RWPE1 (cell line): ENCODE data around the gene TRABD2B.

Experiments
- CTCF ChIA-PET: fragments of 350-600 bp; sonication (Branson Sonifier 250); formaldehyde crosslinking; extraction: SDS; loops from one replicate; lab custom pipeline; 2021; lab: Yijun Ruan, JAX
- POLR2A ChIA-PET: fragments of 400-600 bp; formaldehyde crosslinking; extraction: SDS; loops from one replicate; lab custom pipeline; 2020; ENCODE audit warnings: antibody characterized with exemption; ENCODE audit not compliant: low non-redundant PET; lab: Yijun Ruan, JAX
- DNase-seq: peaks from one replicate; pipeline ENCODE4 v3.0.0; 2012; ENCODE audit warnings: low spot score
- H3K27ac ChIP-seq: fragments of 450-650 bp; 2 replicates; pipeline ENCODE4 v1.5.1; 2017
- CTCF ChIP-seq: fragments of 450-650 bp; conservative IDR thresholded peaks from 2 replicates; pipeline ENCODE4 v1.5.1; 2017; ENCODE audit warnings: low read depth, mild to moderate bottlenecking

TRABD2B gene

GRCh38 chr1:47991187-47991586 is 6.0 kb downstream of the TRABD2B start:
- ChIA-PET CTCF (interaction anchor here (0.6 kb wide), 1 partner anchor 602 kb away, joined by 3 read pairs; no protein-coding TSS in a partner anchor), POLR2A (no interaction called here)
- H3K27ac ChIP-seq: no peak overlapping the region
- DNase-seq: peak; percentile 57
- TF ChIP-seq CTCF: no peak

- TF ChIP-seq CTCF: no peak
- no peak for DNase-seq
- H3K27ac ChIP-seq: no peak overlapping the region
- ChIA-PET POLR2A (no interaction called here), CTCF (no interaction called here)
Observed at GRCh38 chr1:47990286-47990685, 6.9 kb downstream of the TRABD2B start.

- ChIA-PET POLR2A (no interaction called here), CTCF (interaction anchor here (0.5 kb wide), 1 partner anchor 54 kb away, joined by 6 read pairs; no protein-coding TSS in a partner anchor)
- no peak overlapping the region for H3K27ac ChIP-seq
- no peak for TF ChIP-seq CTCF
- no peak for DNase-seq
Observed at GRCh38 chr1:47987601-47988000, 9.6 kb downstream of the TRABD2B start.

GRCh38 chr1:47986761-47987200 is 10.4 kb downstream of the TRABD2B start:
- ChIA-PET CTCF (interaction anchor here (1.6 kb wide), 1 partner anchor 11 kb away, joined by 7 read pairs; no protein-coding TSS in a partner anchor), POLR2A (no interaction called here)
- no peak for TF ChIP-seq CTCF
- DNase-seq: no peak
- H3K27ac ChIP-seq: no peak overlapping the region

- ChIA-PET CTCF (interaction anchor here (0.6 kb wide), 1 partner anchor 549 kb away, joined by 11 read pairs; no protein-coding TSS in a partner anchor), POLR2A (no interaction called here)
- no peak for TF ChIP-seq CTCF
- no peak overlapping the region for H3K27ac ChIP-seq
- no peak for DNase-seq
Observed at GRCh38 chr1:47985018-47985417, 12.2 kb downstream of the TRABD2B start.

GRCh38 chr1:47984175-47984789 is 12.9 kb downstream of the TRABD2B start:
- DNase-seq: no peak
- ChIA-PET CTCF (interaction anchor here (0.6 kb wide), 1 partner anchor 548 kb away, joined by 11 read pairs; no protein-coding TSS in a partner anchor), POLR2A (no interaction called here)
- TF ChIP-seq CTCF: no peak
- no peak overlapping the region for H3K27ac ChIP-seq
